Colonic mucosa (tissue), 4 donors: ENCODE data around the gene TSPAN15. TPM values are rescaled to one million over a fixed set of nuclear protein-coding genes. Genes with fewer than 3 reads are reported as not detected.

Experiments
- DNase-seq: peaks from one replicate; pipeline ENCODE4 v3.0.0-alpha.2; 2020
- H3K27ac ChIP-seq: fragments of 200-600 bp; one replicate; pipeline ENCODE4 v1.8.0; 2021
- H3K27me3 ChIP-seq: fragments of 200-600 bp; one replicate; pipeline ENCODE4 v1.8.0; 2021
- H3K36me3 ChIP-seq: fragments of 200-600 bp; one replicate; pipeline ENCODE4 v1.8.0; 2021
- H3K4me1 ChIP-seq: fragments of 200-600 bp; one replicate; pipeline ENCODE4 v1.8.0; 2021; ENCODE audit warnings: mild to moderate bottlenecking
- H3K4me3 ChIP-seq: fragments of 200-600 bp; one replicate; pipeline ENCODE4 v1.8.0; 2021
- H3K9ac ChIP-seq, 2 donors: one replicate each; pipeline ENCODE4 v1.7.0; 2013; ENCODE audit warnings: control low read depth in 2 of 2, low read depth in 2 of 2, low read length in 2 of 2
- H3K9me3 ChIP-seq: fragments of 200-600 bp; one replicate; pipeline ENCODE4 v1.8.0; 2021
- CTCF ChIP-seq: fragments of 200-600 bp; IDR thresholded peaks from one replicate; pipeline ENCODE4 v1.8.0; 2022; ENCODE audit warnings: antibody characterized with exemption, mild to moderate bottlenecking
- intact Hi-C: fragments of 100-400 bp; cut with DNase I; formaldehyde crosslinking; loops from one replicate; pipeline ENCODE4 v1.14.1; 2022
- total RNA-seq, 2 donors: library from RNA; stranded (reverse); fragmentation: NEBNext Ultra II Directional in 1 of 2; extraction: Animal tissue kit (Norgen Biotek cat#: 25700) in 1 of 2; gene quantifications; one replicate each; pipeline ENCODE4 v1.2.1, GENCODE V29; 2021
- donor health status: healthy.
- donor health status: DM: no; HTN: no; CAD: no.
- donor health status: DM: no; HTN: no; CAD: no.

The TSPAN15 gene
- total RNA-seq, 2 donors from 2014 or later = 129 TPM

- intact Hi-C loops = no loop called here
These were observed 87.2 kb downstream of the TSPAN15 start for GRCh38 chr10:69538461-69538860.

GRCh38 chr10:69541463-69541862 is 90.2 kb downstream of the TSPAN15 start:
- no peaks in the 10 kb centered on the region for H3K27me3 ChIP-seq
- H3K27ac ChIP-seq = no peak overlapping the region
- H3K9me3 ChIP-seq = no peaks in the 10 kb centered on the region
- DNase-seq = no peak
- no peak for TF ChIP-seq CTCF
- no peaks in the 10 kb centered on the region for H3K4me1 ChIP-seq
- H3K9ac ChIP-seq = no peak overlapping the region
- H3K4me3 ChIP-seq = no peak overlapping the region
- H3K36me3 ChIP-seq = no peaks in the 10 kb centered on the region
- intact Hi-C loops = no loop called here

More at GRCh38 chr10:69538461-69538860, 87.2 kb downstream of the TSPAN15 start:
- Histone ChIP-seq H3K9ac (no peak overlapping the region), H3K4me1 (no peaks in the 10 kb centered on the region), H3K36me3 (no peaks in the 10 kb centered on the region), H3K9me3 (no peaks in the 10 kb centered on the region), H3K4me3 (no peak overlapping the region), H3K27ac (no peak overlapping the region), H3K27me3 (no peaks in the 10 kb centered on the region)
- no peak for DNase-seq
- TF ChIP-seq CTCF = no peak

GRCh38 chr10:69549959-69550358 is 98.7 kb downstream of the TSPAN15 start:
- no peak overlapping the region for H3K4me3 ChIP-seq
- DNase-seq = no peak
- no peak for TF ChIP-seq CTCF
- no peaks in the 10 kb centered on the region for H3K36me3 ChIP-seq
- H3K9me3 ChIP-seq = no peaks in the 10 kb centered on the region
- no peak overlapping the region for H3K9ac ChIP-seq
- H3K4me1 ChIP-seq = no peaks in the 10 kb centered on the region
- H3K27me3 ChIP-seq = no peaks in the 10 kb centered on the region
- H3K27ac ChIP-seq = no peak overlapping the region
- intact Hi-C loops = no loop called here

- no peaks in the 10 kb centered on the region for H3K27me3 ChIP-seq
- DNase-seq = no peak
- no peak overlapping the region for H3K9ac ChIP-seq
- no peaks in the 10 kb centered on the region for H3K4me1 ChIP-seq
- intact Hi-C loops = no loop called here
- H3K9me3 ChIP-seq = no peaks in the 10 kb centered on the region
- no peak overlapping the region for H3K4me3 ChIP-seq
- no peak for TF ChIP-seq CTCF
- H3K27ac ChIP-seq = no peak overlapping the region
- H3K36me3 ChIP-seq = no peaks in the 10 kb centered on the region
These were observed 101.0 kb downstream of the TSPAN15 start for GRCh38 chr10:69552268-69552667.

GRCh38 chr10:69553328-69553727 is 102.1 kb downstream of the TSPAN15 start:
- Histone ChIP-seq H3K9me3 (no peaks in the 10 kb centered on the region), H3K27me3 (no peaks in the 10 kb centered on the region), H3K4me3 (no peak overlapping the region), H3K9ac (no peak overlapping the region), H3K36me3 (no peaks in the 10 kb centered on the region), H3K27ac (no peak overlapping the region), H3K4me1 (no peaks in the 10 kb centered on the region)
- DNase-seq = no peak
- no peak for TF ChIP-seq CTCF
- intact Hi-C loops = no loop called here

- TF ChIP-seq CTCF = no peak
- intact Hi-C loops = no loop called here
- Histone ChIP-seq H3K9me3 (no peaks in the 10 kb centered on the region), H3K4me1 (no peaks in the 10 kb centered on the region), H3K4me3 (no peak overlapping the region), H3K9ac (no peak overlapping the region), H3K27me3 (no peaks in the 10 kb centered on the region), H3K36me3 (no peaks in the 10 kb centered on the region), H3K27ac (no peak overlapping the region)
- no peak for DNase-seq
These were observed 103.3 kb downstream of the TSPAN15 start for GRCh38 chr10:69554611-69555010.
